Hematopoietic multipotent progenitor cell treated with erythropoietin and hydrocortisone succinate and interleukin-3 and kit ligand, for 17 days (in vitro differentiated cells): ENCODE measurements around the gene PARD3B.

Experiments used
- DNase-seq: peaks from one replicate; pipeline ENCODE4 v3.0.0-alpha.2; 2015; ENCODE audit warnings: low spot score

The PARD3B gene

DNA sequence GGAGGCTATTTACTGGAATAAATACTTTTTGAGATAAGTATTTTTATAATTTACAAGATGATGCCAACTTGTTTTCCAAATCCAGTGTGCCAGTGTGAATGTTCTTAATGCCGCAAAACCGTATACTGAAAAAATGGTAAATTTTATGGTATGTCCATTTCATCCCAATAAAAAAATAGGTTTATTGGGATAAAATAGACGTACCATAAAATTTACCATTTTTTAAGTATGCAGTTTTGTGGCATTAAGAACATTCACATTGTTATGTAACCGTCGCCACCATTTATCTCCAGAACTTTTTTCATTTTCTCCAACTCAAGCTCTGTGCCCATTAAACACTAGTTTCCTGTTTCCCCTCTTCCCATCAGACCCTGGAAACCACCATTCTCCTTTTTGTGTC is 167.9 kb downstream of the PARD3B start:
- no peak for DNase-seq

DNA sequence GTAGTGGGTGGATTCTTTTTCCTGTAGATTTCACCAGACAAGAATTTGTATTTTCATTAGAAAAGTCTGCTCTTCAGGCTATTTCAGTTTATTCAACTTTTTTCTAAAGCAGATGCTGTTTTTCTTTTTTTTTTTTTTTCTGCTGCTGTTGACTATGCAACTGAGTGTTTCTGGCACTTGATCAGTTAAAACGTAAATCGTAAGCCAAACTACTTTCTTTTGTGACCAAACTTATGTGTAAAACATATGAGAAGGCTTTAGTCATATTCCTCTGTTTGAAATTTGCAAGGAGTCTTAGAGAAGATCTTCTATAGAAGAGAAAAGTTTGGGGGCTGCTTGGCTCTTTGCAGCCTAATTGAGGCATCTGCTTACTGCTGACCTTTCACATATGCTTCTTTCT is 170.1 kb downstream of the PARD3B start:
- DNase-seq = no peak

DNA sequence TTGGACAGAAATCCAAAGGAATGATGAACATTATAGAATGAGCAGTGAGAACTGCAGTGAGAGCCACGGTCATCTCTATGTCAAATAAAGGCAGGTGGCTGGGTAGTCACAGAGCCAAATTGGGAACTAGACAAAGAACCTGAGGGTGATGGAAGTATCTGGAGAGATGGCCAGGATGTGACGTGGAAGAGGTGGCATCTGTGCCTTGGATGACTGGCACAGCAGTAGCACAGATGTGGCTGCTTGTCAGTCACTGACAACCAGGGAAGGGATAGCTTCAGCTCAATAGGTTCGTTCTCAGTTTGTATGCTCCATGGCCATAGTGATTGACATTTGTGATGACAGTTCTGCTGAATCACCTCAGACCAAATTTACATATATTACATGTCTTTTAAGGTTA is 172.3 kb downstream of the PARD3B start:
- DNase-seq = no peak

DNA sequence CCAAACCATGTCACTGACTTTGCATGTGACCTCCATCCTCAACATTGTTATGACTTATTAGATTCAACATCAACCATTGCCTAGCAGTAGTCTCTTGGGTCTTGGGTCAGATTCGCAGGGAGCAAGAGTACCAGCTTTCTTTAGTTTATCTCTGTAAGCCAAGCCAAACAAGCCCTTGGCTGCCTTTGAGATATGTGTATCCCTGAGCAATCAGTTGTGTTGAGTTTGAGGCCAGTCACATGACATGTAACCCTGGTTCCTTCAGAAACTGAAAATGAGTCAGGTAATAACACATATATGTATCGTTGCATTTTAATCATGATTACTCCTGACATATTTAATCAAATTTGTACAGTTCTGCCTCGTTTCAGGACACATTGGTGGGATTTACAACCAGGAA is 173.3 kb downstream of the PARD3B start:
- no peak for DNase-seq

DNA sequence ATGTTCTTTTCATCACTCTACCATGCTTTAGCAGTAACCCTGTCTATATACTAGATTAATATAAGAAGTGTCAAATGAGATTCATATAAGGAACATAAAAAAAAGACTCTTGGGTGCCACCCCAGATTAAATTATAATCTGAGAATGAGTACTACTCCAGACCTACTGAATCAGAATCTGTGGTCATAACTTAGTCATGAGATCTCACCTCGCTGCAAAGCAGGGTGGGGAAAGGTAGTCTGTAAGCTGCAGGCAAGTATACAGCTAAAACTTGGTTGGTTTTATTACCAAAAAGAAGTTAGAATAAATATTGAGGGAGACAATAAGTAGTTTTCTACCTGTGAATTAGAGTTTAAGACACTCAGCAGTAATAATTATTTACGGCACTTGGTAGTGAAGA is 175.6 kb downstream of the PARD3B start:
- no peak for DNase-seq

DNA sequence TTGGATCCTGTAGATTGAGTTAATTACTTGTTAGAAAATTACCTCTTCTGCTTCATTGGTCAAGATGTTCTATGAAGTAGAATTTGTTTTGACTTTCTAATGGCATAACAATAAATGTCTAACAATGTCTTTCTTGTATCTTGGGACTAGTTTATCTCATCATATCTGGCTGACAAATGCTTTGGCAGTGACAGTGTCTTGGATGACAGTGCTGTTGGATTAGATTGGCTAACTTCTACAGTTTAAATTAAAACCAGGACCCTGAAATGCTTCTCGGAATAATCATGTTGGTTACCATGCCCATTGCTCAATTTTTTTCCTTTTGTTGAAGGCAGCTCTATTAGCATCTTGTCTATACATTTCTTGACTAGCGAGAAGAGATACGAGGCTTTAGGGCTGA is 176.9 kb downstream of the PARD3B start:
- DNase-seq = no peak

DNA sequence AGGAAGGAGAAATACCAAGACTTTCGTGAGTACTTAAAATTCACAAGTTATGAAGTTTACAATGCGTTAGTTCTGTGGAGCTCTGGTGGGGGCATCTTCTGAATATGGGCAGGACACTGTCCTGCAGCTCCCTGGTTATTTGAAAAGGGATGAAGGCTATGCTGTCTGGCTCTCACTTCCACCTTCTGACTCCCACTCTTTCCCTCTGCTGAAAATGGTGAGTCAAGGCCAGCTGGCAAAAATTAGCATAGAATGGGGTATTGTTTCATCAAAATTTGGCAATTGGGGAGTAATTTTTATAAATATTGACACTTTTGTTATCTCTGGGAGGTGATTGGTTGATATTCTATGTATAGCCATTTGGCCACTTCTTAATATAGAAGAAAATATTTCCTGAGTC is 177.4 kb downstream of the PARD3B start:
- DNase-seq = no peak

DNA sequence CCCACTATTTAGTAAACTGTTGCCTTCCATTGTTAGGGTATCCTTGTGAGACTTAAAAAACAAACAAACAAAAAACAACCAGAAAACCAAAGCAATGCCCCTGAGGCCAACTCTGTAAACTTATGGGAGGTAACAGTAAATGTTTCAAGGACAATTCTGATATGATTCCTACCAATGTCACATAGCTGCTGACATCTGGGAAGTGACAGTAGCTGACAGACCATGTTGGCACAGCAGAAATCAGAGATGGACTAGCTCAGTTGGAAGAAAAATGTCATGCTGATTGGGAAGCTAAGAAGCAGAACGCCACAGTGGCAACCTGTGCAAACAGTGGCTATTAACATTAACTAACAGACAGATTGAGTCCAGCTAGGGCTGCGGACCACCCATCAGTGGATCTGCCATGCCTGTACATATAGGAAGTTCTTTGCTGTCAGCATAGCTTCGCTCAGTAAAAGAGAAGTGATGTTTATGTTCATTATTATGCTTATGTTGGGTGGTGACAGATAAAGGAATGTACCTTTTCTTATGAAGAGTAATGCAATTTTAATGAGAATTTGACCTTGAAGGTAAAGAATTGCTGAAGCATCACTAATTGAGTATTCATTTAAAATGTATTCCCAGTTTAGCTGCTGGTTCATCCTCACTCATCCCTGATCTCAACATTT is 180.6 kb downstream of the PARD3B start:
- DNase-seq = no peak

DNA sequence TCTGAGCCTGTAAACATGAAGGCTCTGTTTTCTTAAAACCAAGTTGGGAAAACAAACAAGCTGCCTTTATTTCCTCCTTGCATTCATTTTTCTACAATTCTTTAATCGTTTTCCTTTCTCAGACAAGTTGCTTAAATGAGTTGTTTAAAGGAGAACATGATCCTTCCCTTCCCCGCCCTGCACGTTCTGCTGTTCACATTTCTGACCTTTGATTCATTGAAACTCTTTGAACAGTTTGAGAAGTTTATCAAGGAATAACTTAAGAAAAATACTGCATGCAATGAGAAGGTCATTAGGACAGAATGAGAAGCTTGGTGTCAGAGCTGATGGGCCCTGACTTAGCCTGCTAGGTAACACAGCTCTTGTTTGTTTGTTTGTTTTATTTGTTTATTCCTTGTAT is 181.6 kb downstream of the PARD3B start:
- no peak for DNase-seq

DNA sequence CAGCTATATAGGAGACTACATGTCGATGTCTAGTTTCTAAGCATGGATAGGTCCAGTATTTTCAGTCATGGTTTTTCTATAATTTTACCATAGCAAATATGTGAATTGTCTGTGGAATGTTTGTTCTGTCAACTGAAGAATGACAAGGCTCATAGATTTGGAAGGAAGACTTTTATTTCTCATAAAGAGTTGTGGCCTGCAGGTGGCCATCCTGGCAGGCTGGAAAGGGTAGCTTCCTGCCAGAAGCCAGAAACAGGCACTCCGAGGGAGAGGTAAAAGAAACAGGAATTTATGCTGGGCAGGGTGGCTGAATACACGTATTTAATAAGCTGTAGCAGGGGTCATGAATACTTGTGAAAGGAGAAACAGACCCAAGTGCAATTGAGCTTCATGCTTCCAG is 182.1 kb downstream of the PARD3B start:
- no peak for DNase-seq

DNA sequence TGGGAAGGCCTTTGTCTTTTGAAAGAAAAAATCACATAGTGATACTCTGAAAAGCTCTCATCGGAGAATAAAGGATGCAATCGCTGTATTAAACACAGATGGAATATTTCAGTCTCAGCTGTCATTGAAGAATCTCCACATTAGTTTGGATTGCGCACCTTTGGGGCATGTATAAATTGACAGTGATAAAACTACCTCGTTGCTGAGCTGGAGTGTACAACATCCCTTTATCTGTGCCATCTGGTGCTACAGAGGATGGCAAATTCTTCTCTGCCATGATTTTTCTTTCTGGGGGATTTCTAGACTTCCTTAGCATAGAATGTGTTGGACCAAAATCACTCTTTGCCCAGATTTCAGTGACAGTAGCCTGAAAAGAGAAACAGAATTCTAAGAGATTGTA is 185.3 kb downstream of the PARD3B start:
- DNase-seq = no peak

DNA sequence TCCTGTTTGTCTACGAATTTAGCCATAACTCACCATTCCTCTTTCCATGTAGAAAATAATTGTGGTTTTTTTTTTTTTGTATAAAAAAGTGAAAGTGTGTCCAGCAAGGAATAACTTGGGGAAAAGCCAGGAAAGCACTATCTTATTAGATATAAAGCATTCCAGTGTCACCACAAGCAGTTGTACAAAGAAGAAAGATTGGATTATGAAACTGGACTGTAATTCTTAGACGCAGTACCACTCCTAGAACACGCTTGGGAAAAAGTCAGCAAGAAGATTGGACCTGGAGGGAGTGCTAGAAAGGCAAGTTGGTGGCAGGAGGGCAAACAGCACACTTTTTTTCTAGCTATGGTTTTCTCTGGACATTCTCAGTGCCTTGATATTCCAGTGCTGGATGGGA is 186.7 kb downstream of the PARD3B start:
- no peak for DNase-seq

DNA sequence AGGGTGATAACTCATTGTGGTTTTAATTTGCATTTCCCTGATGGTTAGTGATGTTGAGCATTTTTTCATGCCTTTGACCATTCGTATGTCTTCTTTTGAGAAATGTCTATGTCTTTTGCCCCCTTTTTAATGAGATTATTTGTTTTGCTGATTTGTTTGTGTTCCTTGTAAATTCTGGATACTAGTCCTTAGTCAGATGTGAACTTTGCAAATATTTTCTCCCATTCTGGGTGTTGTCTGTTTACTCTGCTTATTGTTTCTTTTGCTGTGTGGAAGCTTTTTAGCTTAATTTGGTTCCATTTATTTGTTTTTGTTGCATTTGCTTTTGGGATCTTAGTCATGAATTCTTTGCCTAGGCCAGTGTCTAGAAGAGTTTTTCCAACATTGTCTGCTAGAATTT is 192.0 kb downstream of the PARD3B start:
- no peak for DNase-seq

DNA sequence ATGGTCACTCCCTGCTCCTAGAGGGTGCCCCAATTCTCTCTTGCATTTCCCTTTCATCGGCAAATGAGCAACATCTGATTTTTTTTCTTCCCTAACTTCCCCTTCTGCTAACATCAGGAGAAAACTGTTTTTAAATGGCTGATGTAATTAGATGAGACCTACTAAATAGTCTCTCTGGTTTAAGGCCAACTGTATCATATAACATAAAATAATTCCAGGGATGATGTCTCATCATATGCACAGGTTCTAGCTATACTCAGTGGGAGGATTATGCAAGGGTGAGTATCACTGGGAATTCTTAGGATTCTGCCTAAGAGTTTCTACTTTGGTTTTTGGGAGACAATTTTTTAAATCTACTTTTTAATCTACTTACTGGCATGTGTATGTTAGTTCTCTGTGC is 193.4 kb downstream of the PARD3B start:
- DNase-seq = no peak

DNA sequence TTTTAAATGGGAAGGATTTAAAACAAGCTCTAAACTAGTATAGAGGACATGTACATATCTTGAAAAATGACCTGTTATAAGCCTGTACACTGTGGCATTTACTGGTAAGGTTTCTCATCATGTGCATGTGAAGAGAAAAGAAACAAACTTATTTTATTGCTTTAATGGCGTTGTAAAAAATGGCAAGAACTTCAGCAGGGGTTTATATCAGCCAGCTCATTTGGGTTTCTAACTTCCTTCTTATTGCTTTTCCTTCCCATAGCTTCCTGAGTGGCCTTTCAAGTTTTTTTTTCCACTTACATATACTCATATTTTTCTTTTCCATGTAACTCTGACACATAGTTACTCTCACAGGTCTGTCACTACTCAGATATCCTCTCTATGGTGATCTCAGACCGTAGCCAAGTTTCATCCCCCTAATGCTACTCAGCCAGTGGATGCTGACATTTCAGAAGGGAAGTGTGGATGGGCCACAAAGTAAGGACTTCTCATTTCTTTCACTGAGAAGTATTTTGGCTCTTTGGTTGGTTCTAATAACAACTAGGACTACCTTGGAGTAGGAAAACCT is 198.2 kb downstream of the PARD3B start:
- no peak for DNase-seq

DNA sequence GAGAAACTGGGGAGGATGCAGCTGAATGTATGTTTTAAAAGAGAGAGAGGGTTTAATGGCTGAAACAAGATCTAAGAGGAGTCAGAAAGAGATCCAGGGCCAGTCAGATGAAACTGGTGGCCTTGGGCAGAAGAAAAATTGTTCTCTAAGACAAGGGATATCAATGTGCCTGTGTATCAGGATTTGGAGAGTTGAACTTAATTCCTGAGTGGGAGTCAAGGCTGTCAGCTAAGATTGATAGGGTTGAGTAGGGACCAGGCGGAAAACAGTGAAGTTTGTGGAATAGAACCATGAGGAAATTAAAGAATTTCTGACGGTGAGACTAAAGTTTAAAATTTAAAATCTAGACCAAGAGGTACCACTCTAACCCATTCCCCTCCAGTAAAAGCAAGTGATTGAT is 199.2 kb downstream of the PARD3B start:
- no peak for DNase-seq

DNA sequence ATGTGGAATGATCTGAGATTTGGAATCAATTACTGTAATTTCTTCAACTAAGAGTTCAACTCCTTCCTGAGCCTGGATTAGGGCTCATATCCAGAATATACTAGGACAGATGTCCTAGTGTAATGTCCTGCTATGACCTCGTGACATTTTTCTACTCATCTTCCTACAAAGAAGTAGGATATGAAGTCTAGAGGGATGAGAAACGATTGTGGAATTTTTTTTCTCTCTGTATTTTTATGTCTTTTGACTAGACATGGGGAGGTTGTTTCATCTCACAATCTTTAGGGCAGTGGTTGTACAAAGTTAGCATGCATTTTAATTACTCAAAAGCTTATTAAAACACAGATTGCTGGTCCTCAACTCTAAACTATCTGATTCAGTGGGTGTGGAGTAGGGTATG is 203.0 kb downstream of the PARD3B start:
- DNase-seq = no peak

DNA sequence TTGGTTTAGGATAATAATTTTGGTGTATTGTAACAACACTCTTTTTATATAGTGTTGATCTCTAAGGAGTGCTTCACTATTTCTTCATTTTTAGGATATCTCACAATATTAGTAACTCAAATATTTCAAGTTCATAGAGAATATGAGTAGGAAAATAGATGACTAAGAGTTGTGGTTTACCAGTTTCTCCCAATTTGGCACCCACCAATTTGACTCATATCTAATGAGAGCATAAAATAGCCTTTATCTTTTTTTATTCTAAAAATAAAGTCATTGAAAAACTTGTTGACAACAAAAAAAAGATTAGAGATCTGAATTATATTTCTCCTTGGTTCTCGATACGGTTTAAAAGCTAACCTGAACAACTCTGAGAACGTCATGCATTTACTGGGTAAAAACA is 204.0 kb downstream of the PARD3B start:
- no peak for DNase-seq

DNA sequence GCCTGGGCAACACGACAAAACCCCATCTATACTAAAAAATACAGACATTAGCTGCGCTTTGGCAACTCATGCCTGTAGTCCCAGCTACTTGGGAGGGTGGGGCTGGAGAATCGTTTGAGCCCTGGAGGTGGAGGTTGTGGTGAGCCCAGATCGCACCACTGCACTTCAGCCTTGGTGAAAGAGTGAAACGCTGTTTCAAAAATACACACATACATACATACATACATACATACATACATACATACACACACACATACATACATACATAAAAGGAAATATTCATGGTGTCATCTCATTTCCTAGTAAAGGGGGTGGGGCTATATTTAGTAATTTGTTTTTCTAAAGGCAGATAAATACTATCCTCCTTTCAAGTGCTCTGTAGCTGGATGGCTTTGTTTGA is 205.1 kb downstream of the PARD3B start:
- no peak for DNase-seq

DNA sequence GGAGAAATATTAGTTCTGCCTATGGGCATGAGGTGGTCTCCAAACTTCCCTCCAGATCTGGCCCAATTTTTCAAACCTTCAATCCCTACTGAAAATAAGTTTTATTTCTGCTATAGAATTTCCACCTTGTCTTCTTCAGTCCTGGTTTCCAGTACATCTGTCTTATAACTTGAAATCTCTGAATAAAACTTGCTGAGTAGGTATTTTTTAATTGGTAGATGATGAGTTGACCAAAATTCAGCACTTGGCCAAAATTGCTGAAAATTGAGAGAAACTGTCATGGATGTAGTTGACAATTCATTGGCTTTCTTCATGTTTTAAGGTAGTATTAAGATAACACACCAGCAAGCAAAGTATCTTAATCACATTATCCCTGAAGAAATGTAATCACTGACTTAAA is 206.2 kb downstream of the PARD3B start:
- DNase-seq = no peak

DNA sequence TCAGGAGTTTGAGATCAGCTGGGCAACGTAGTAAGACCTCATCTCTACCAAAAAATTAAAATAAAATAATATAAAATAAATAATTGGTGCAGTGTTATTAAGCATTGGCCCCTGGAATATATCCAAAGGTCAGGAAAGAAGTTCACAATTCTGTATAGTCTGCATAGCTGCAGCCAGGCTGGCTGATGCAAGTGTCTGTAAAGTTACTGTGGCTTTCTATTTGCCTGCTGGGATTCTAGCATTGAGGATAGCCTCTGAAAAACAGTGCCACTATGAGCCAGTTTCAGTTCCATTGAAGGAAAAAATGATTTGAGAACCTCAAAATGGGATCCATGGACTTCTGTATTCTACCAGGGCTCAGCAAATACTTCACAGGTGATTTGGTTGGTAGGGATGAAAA is 208.6 kb downstream of the PARD3B start:
- no peak for DNase-seq

DNA sequence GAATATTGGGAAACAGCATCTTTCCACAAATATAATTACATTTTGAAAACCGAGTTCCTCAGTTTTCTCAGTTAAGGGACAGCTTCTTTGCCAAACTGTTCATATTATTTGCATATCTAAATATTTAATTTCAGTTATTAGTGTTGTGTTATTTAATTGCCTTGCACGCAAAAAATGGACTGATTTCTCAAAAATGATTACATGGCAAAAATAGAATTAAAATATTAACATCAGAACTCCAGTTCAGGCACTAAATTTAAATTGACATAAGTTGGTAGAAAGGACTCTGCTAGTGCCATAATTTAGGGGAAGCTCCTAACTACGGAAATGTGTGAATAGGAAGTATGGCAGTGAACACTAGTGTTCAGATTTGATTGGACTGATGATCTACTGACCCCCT is 209.6 kb downstream of the PARD3B start:
- DNase-seq = no peak

DNA sequence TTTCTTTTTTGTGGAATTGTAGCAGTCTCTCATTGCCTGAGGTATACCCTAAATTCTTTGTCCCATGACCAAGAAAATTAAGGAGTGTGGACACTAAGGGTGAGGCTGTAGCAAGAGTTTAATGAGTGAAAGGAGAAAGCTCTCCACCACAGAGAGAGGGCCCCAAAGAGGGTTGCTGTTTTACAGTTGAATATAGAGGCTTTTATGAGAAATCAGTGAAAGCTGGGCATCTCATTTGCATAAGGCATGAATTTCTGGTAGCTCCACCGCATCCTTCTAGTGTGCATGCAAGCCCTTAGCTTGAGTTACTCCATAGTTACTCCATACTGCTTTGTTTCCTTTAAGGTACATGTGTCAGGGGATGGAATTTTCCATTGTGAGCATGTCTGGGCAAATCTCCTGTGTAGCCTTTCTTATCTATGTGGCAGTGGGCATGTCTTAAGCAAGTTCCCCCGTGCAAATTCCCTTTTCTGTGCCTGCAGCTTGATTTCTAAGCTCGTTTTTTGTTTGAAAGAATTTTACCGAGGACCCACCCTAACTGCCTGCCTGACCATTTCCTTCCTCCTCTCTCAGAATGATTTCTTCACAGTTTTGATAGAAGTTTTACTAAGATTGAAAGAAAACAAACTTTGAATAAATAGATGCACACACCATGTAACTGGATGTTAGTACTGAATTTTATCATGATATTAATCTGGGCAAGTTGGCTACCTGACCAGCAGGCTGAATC is 218.9 kb downstream of the PARD3B start:
- DNase-seq = no peak

DNA sequence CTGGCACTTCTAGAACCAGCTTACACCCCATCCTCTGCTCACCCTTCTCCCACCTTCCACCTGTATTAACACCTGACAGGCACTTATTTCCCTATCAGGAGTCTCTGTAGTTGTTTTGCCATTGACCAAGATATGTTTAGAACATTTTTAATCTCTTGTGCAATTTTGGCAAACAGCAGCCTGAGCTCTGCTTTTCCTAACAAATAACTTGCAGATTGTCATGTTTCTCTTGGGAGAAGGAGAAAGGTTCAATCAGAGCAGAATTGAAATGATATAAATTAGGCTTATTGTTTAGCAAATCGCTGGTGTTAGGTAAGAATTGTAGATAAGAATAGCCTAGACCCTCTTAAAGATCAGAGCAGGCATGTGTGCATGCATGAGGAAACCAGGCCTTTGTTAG is 225.5 kb downstream of the PARD3B start:
- no peak for DNase-seq
